GM23248 (cell line): ENCODE data around the gene LYSMD3.

ENCODE experiments used
- EZH2 ChIP-seq: fragments of 200-600 bp; sonication (generic); IDR thresholded peaks from 2 replicates; pipeline ENCODE4 v1.6.1; 2018; ENCODE audit warnings: antibody characterized with exemption, mild to moderate bottlenecking; ENCODE audit not compliant: insufficient read depth, poor library complexity, severe bottlenecking
- EZH2phosphoT487 ChIP-seq: fragments of 200-600 bp; sonication (generic); IDR thresholded peaks from 2 replicates; pipeline ENCODE4 v1.6.1; 2018; ENCODE audit warnings: antibody characterized with exemption, moderate library complexity, mild to moderate bottlenecking, low read depth; ENCODE audit not compliant: insufficient read depth

DNA sequence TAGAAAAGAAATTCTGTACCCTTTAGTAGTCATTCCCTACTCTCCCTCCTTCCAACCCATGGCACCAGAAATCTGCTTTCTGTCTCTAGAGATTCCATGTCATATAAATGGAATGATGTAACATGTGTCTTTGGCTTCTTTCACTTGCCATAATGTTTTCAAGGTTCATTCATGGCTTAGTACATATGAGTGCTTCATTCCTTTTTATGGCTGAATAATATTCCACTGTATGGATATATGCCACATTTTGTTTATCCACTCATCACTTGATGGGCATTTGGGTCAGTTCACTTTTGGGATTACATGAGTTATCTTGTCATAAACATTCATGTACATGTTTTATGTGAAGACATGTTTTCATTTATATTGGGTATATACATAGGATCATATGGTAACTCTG is 35.3 kb downstream of the LYSMD3 start:
- no peak for TF ChIP-seq EZH2
- TF ChIP-seq EZH2phosphoT487: no peak
